SK-N-MC (cell line): ENCODE measurements around the gene MCC.

Experiments
- DNase-seq: peaks from one replicate; pipeline ENCODE4 v3.0.0-alpha.2; 2011; ENCODE audit warnings: low read depth, low spot score
- H3K27ac ChIP-seq: fragments of 200-600 bp; sonication (generic); 2 replicates; pipeline ENCODE4 v1.5.1; 2016; ENCODE audit warnings: mixed run types
- H3K36me3 ChIP-seq: fragments of 200-600 bp; sonication (generic); 2 replicates; pipeline ENCODE4 v1.6.1; 2017; ENCODE audit warnings: antibody characterized with exemption, low read length, mixed read lengths; ENCODE audit not compliant: insufficient read depth
- H3K4me3 ChIP-seq: fragments of 200-600 bp; sonication (generic); 2 replicates; pipeline ENCODE4 v1.5.1; 2016
- H3K9ac ChIP-seq: fragments of 200-600 bp; sonication (generic); 2 replicates; pipeline ENCODE4 v1.8.0; 2017; ENCODE audit warnings: mixed run types, mixed read lengths; ENCODE audit not compliant: insufficient read length
- H3K9me3 ChIP-seq: fragments of 200-600 bp; sonication (generic); 2 replicates; pipeline ENCODE4 v1.6.1; 2017; ENCODE audit warnings: low read depth, mild to moderate bottlenecking, antibody characterized with exemption, low read length, moderate library complexity, mixed read lengths
- EZH2 ChIP-seq: fragments of 200-600 bp; sonication (generic); IDR thresholded peaks from one replicate; pipeline ENCODE4 v1.6.1; 2017; ENCODE audit warnings: antibody characterized with exemption
- FOXP2 ChIP-seq: optimal IDR thresholded peaks from 2 replicates; pipeline ENCODE3; 2011; ENCODE audit warnings: mild to moderate bottlenecking, moderate library complexity; ENCODE audit not compliant: insufficient read depth; ENCODE audit errors: extremely low read length, control extremely low read depth
- POLR2AphosphoS5 ChIP-seq: IDR thresholded peaks from 2 replicates; pipeline ENCODE4 v1.6.1; 2012; ENCODE audit warnings: mild to moderate bottlenecking, low read depth, low read length, borderline replicate concordance

The MCC gene

DNA sequence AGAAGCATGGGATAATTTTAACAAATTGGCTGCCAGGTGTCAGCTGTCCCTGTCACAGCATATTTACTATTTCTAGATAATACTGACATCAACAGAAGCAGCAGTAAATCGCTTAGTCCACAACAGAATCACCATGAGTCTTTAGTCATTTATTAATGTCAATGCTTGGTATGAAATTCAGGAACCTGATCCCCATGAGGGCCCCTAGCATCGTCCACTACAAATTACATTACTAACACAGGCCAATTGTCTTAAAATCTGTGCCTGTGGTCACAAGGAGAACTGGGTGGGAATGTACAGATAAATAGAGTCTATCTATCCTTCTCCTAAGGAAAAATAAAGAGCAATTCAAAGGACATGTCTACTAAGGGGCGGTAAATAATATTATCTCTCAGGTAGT lies 129.6 kb downstream of the MCC start:
- no peak overlapping the region for H3K27ac ChIP-seq
- H3K9me3 ChIP-seq, result no peaks in the 10 kb centered on the region
- no peak for TF ChIP-seq EZH2
- TF ChIP-seq FOXP2, result no peak
- no peak for TF ChIP-seq POLR2AphosphoS5
- no peaks in the 10 kb centered on the region for H3K36me3 ChIP-seq
- no peak overlapping the region for H3K9ac ChIP-seq
- no peak for DNase-seq
- H3K4me3 ChIP-seq, result no peak overlapping the region

DNA sequence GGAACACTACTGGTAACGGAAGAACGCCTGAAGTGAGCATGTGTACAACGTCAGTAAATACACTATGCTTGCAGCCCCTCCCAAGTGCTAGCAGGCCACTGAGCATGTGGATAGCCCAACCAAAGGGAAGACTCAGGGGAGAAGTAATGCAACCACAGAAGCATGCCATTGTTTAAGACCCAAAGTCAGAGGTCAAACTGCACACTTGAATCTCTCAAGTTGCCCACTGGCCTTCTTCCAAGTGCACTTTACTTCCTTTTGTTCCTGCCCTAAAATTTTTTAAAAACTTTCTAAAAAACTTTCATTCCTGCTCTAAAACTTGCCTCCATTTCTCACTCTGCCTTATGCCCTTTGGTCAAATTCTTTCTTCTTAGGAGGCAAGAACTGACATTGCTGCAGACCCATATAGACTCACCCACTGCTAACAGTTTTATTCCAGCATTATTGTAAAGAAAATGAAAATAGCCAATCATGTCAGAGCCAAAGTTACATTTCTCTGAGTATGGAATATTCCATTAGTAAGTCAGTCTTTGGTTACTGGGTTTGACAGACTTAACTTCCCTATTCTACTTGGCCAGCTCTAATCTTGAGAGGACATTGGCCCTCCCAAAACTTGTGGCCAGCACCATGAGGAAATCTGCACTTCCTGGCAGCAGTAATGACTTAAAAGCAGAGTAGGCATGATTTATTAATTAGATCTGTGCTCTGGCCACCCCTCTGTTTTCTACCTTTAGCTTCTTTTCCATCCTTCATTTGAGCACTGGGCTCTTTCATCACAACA lies 130.4 kb downstream of the MCC start:
- Histone ChIP-seq H3K4me3 (no peak overlapping the region), H3K27ac (no peak overlapping the region), H3K36me3 (no peaks in the 10 kb centered on the region), H3K9me3 (no peaks in the 10 kb centered on the region), H3K9ac (no peak overlapping the region)
- TF ChIP-seq EZH2 (no peak), FOXP2 (no peak), POLR2AphosphoS5 (no peak)
- DNase-seq, result no peak

DNA sequence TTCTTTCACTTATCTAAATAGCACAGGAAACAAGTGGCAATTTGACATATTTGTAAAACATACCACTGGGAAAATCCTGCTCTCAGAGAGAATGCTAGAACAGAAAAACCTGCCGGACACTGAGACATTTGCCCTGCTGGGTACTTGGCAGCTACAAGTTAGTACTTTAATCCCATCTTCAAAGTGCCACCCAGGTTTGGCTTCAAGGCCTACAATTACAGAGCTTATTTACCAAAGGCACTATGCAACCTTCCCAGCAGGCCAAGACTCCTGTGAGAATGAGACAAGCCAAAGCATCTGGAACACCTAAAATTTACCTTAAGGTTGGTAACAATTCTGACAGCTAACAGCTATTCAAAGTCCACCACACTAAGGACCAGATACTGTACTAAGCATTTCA lies 131.8 kb downstream of the MCC start:
- Histone ChIP-seq H3K9me3 (no peaks in the 10 kb centered on the region), H3K36me3 (no peaks in the 10 kb centered on the region), H3K9ac (no peak overlapping the region), H3K4me3 (no peak overlapping the region), H3K27ac (no peak overlapping the region)
- DNase-seq, result no peak
- TF ChIP-seq POLR2AphosphoS5 (no peak), EZH2 (no peak), FOXP2 (no peak)

DNA sequence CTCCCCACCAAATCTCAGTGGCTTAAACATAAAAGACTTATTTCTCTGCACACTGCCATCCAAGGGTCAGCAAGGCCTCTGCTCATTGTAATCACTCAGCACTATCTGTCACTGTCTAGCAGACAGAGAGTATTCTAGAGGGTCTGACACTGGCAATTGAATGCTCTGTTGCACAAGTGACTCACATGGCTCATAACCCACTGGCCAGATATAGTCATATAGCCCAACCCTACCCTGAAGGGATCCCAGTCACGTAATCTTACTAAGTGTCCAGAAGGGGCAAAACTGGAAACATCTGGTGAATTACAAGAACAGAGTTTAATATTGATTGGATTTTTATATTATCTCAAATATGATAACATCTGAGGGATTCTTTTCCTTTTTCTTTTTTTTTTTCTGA lies 134.2 kb downstream of the MCC start:
- no peak overlapping the region for H3K4me3 ChIP-seq
- TF ChIP-seq POLR2AphosphoS5, result no peak
- TF ChIP-seq FOXP2, result no peak
- TF ChIP-seq EZH2, result no peak
- H3K27ac ChIP-seq, result no peak overlapping the region
- H3K9ac ChIP-seq, result no peak overlapping the region
- DNase-seq, result no peak
- H3K9me3 ChIP-seq, result no peaks in the 10 kb centered on the region
- no peaks in the 10 kb centered on the region for H3K36me3 ChIP-seq

DNA sequence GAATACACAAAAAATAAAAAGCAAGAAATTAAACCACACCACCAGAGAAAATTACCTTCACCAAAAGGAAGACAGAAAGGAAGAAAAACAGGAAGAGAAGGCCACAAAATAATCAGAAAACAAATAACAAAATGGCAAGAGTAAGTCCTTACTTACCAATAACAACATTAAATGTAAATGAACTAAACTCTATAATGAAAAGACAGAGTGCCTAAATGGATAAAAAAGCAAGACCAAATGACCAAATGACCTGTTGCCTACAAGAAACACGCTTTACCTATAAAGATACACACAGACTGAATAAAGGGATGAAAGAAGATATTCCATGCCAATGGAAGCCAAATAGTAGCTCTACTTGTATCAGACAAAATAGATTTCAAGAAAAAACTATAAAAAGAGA lies 140.7 kb downstream of the MCC start:
- TF ChIP-seq FOXP2, result no peak
- no peak for TF ChIP-seq EZH2
- no peak for TF ChIP-seq POLR2AphosphoS5

DNA sequence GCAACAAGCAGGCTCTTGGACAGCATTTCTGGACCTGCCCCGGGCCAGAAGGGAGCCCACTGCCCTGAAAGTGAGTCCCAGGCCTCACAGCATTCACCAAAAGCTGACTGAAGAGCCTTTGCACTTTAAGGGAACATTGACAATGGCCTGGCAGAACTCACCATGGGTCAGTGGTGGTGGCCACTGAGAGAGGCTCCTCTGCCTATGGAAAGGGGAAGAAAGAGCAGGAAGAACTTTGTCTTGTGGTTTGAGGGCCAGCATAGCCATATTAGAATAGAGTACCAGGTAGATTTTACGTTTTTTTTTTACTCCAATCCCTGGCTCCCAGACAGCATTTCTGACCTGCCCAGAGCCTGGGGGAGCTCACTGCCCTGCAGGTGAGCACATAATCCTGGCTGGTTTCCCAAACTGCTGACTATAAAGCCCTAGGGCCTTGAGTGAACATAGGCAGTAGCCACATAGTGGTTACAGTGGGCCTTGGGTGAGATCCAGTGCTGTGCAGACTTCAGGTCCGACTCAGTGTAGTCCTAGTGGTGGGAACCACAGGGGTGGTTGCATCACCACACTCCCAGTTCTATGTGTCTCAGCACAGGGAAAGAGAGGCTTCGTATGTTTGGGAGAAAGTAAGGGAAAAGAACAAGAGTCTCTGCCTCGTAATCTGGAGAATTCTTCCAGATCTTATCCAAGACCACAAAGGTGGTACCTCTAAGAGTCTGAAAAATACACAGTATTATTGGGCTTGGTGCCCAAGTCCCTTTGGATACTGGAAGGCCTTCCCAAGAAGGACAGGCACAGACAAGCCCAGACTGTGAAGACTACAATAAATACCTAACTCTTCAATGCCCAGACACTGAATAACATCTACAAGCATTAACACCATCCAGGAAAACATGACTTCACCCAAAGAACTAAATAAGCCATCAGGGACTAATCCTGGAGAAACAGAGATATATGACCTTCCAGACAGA lies 143.0 kb downstream of the MCC start:
- Histone ChIP-seq H3K27ac (no peak overlapping the region), H3K9ac (no peak overlapping the region), H3K4me3 (no peak overlapping the region), H3K36me3 (no peaks in the 10 kb centered on the region), H3K9me3 (no peaks in the 10 kb centered on the region)
- DNase-seq, result no peak
- TF ChIP-seq FOXP2, result no peak
- no peak for TF ChIP-seq POLR2AphosphoS5
- TF ChIP-seq EZH2, result no peak

More for the DNA sequence above, 140.7 kb downstream of the MCC start:
- DNase-seq, result no peak
- Histone ChIP-seq H3K9me3 (no peaks in the 10 kb centered on the region), H3K36me3 (no peaks in the 10 kb centered on the region), H3K4me3 (no peak overlapping the region), H3K9ac (no peak overlapping the region), H3K27ac (no peak overlapping the region)

DNA sequence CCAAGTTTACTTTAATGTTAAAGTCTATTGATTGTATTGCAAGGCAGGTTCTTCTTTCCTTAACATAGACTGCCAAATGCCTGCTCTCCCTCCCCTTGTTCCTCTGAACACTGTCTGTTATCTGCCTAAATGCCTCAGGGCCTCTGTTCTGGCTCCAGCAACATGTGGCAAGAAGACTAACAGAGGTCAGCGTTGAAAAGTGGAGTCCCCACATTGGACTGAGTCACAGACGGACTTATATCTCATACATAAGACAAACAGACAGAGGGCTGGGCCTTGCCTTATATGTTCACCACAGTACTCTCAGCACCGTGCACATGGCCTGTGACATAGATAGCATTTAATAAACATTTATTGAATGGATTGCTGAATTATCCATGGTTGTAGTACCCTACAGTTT lies 144.9 kb downstream of the MCC start:
- no peak for TF ChIP-seq FOXP2
- no peak for TF ChIP-seq POLR2AphosphoS5
- no peak for TF ChIP-seq EZH2
- Histone ChIP-seq H3K9me3 (no peaks in the 10 kb centered on the region), H3K9ac (no peak overlapping the region), H3K27ac (no peak overlapping the region), H3K36me3 (no peaks in the 10 kb centered on the region), H3K4me3 (no peak overlapping the region)
- DNase-seq, result no peak

DNA sequence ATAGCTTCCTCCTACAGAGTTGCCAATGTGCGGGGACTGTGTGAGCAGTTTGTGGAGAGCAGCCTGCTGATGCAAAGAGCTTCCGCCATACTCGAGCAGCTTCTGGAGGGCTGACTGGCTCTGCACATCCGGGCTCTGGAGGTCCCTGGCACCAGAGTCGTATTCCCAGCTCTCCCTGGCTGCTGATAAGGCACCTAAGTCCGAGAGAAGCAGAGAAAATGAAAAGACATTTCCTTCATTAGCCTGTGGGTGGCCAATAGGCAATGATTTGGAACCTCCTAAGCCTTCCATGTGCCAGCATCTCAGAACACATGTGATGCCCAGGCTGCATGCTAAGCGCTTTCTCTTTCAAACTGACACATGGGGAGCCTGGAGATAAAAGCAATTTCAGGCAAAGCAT lies 147.7 kb downstream of the MCC start:
- no peak overlapping the region for H3K4me3 ChIP-seq
- no peaks in the 10 kb centered on the region for H3K9me3 ChIP-seq
- H3K9ac ChIP-seq, result no peak overlapping the region
- TF ChIP-seq FOXP2 (no peak), POLR2AphosphoS5 (no peak), EZH2 (no peak)
- H3K36me3 ChIP-seq, result no peaks in the 10 kb centered on the region
- H3K27ac ChIP-seq, result no peak overlapping the region
- no peak for DNase-seq

DNA sequence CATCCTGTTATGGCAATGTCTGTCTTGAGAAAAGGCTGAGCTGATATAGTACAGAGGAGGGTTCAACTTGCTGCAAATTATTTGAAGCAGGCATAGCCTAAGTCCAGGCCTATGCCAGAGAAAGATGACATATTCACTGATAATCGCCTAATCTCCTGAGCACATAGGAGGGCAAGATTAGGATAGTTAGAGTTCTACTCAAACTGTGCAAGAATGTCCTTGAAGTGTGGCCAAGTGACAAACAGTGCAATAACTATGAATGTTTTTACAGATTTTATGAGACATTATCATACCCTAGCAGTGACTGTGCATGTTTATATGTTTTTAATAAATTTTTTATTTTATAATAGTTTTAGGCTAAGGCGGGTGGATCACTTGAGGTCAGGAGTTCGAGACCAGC lies 149.6 kb downstream of the MCC start:
- Histone ChIP-seq H3K9me3 (no peaks in the 10 kb centered on the region), H3K27ac (no peak overlapping the region), H3K4me3 (no peak overlapping the region), H3K9ac (no peak overlapping the region), H3K36me3 (no peaks in the 10 kb centered on the region)
- TF ChIP-seq FOXP2 (no peak), POLR2AphosphoS5 (no peak), EZH2 (no peak)
- no peak for DNase-seq
